ENCODE measurements around the gene SPINK5.
"Not testable (repeated sequence)": the region's sequence is repeated elsewhere in the genome, so short reads cannot be mapped to it uniquely, and the experiment has no call there.

The SPINK5 gene, protein sequence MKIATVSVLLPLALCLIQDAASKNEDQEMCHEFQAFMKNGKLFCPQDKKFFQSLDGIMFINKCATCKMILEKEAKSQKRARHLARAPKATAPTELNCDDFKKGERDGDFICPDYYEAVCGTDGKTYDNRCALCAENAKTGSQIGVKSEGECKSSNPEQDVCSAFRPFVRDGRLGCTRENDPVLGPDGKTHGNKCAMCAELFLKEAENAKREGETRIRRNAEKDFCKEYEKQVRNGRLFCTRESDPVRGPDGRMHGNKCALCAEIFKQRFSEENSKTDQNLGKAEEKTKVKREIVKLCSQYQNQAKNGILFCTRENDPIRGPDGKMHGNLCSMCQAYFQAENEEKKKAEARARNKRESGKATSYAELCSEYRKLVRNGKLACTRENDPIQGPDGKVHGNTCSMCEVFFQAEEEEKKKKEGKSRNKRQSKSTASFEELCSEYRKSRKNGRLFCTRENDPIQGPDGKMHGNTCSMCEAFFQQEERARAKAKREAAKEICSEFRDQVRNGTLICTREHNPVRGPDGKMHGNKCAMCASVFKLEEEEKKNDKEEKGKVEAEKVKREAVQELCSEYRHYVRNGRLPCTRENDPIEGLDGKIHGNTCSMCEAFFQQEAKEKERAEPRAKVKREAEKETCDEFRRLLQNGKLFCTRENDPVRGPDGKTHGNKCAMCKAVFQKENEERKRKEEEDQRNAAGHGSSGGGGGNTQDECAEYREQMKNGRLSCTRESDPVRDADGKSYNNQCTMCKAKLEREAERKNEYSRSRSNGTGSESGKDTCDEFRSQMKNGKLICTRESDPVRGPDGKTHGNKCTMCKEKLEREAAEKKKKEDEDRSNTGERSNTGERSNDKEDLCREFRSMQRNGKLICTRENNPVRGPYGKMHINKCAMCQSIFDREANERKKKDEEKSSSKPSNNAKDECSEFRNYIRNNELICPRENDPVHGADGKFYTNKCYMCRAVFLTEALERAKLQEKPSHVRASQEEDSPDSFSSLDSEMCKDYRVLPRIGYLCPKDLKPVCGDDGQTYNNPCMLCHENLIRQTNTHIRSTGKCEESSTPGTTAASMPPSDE

GRCh38 chr5:148063861-148064260 lies at the start of gene SPINK5:
SPINK5 (plus strand) TSS chr5:148063980; CDS start chr5:148064045, 65 bp downstream.
- DNase-seq (ENCODE audit: low read depth): no peak

GRCh38 chr5:148014276-148014675 lies 49.5 kb upstream of the SPINK5 start:
- DNase-seq (ENCODE audit: low read depth): no peak

- DNase-seq (ENCODE audit: low read depth): no peak
Observed at GRCh38 chr5:148020257-148020988, 43.4 kb upstream of the SPINK5 start.

DNA sequence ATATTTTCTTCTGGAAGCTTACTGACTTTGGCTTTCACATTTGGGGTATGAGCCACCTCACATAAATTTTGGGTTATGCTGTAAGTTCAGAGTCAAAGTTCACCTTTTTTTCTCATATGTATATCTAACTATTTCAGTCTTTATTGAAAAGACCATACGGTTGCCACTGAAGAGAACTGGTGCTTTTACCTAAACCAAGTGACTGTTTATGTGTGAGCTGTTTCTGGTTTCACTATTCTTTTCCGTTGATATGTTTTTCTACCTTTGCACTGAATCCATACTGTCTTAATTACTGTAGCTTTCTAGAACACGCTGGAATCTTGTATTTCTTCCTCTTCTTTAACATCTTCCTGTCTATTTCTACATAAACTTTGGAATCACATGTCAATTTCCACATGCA lies 36.3 kb upstream of the SPINK5 start:
- DNase-seq (ENCODE audit: low read depth): no peak

DNA sequence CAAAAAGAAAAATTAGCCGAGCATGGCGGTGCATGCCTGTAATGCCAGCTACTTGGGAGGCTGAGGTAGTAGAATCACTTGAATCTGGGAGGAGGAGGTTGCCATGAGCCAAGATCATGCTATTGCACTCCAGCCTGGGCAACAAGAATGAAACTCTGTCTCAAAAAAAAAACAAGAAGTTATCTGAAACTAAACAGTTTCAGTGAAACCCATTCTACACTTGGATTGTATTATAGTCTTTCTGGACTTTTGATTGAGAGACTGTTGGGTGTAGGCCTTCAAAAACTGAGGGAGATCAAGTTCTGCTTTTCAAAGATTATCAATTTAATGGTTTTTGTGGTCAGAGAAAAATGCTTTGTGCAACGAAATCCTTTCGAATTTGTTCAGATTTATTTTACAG lies 34.6 kb upstream of the SPINK5 start:
- no peak for DNase-seq (ENCODE audit: low read depth)

- DNase-seq (ENCODE audit: low read depth): no peak
Observed at GRCh38 chr5:148033134-148033533, 30.6 kb upstream of the SPINK5 start.

- DNase-seq (ENCODE audit: low read depth): no peak
Observed at GRCh38 chr5:148035676-148036075, 28.1 kb upstream of the SPINK5 start.

DNA sequence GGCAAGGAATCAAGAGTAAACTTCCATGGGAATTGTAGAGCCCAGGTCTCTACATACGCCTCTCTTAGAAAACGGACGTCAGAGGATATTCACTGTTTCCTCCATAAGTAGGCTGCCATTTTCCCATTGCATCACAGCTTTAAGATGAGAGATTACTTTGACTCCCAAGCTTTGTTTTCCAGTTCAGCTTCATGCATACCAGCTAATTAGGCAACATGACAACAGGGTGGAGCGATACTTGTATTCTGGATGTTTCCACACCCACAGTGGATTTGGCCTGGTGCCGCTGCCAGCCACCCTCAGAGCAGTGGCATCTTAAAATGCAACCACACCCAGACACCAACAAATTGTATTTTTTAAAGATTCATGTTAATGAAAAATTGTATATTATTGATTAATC lies 20.9 kb upstream of the SPINK5 start:
- DNase-seq (ENCODE audit: low read depth): no peak

- DNase-seq (ENCODE audit: low read depth): no peak
Observed at GRCh38 chr5:148043705-148044104, 20.1 kb upstream of the SPINK5 start.

- not testable (repeated sequence) for DNase-seq (ENCODE audit: low read depth)
Observed at GRCh38 chr5:148055160-148055559, 8.6 kb upstream of the SPINK5 start.

DNA sequence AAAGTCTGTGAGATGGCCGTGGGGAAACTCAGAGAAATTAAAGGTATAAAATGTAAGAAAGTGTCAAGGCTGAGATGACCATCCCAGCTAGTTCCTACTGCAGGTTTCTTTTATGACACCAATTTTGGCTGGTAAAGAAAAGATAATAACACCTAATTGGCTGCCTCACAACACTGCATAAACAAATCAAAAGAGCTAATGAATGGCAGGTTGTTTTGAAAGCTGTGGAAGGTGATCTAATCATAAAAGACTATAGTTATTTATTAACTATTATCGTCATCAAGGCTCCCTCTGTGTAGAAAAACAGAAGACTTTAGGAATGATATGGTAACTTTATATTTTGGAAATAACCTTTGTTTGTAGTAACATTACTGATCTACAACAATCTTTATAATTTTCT lies 3.5 kb upstream of the SPINK5 start:
- no peak for DNase-seq (ENCODE audit: low read depth)

- DNase-seq (ENCODE audit: low read depth): no peak
Observed at GRCh38 chr5:148060881-148061280, 2.9 kb upstream of the SPINK5 start.

DNA sequence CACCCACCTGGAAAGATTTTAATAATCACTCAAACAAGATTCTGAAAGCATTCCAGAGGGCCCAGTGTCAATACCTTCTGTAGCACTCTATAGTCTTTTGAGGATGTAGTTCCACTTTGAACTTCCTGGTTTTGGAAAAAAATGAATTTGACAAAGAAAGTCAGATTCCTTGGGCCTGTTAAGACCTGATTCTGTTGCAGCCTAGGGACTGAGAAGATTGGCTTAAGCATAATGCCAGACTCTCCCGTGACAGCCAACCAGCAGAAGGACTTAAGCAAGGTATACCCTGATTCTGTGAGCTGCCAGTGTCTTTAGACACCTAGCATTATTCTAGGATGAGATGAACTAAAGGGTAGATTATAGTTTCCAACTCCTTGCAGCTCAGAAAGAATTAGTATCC lies 6.8 kb downstream of the SPINK5 start:
- DNase-seq (ENCODE audit: low read depth): no peak

DNA sequence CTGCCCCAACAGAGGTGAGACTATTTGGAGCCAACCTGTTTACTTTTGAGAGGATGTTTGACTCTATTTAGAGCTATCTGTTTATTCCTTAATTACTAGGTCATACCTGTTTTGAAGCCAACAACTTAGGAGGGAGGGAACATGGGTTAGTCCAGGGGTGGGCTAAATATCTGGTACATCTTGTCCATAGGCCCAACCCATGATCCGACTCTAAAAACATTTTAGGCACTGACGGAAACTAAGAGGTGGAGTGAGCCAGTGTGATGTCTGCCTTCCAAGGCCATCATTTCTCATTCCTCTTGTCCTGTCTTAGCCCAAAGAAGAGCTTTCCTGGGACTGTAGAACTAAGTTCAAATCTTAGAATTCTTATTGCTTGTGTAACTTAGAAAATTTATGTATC lies 8.4 kb downstream of the SPINK5 start:
- no peak for DNase-seq (ENCODE audit: low read depth)

DNA sequence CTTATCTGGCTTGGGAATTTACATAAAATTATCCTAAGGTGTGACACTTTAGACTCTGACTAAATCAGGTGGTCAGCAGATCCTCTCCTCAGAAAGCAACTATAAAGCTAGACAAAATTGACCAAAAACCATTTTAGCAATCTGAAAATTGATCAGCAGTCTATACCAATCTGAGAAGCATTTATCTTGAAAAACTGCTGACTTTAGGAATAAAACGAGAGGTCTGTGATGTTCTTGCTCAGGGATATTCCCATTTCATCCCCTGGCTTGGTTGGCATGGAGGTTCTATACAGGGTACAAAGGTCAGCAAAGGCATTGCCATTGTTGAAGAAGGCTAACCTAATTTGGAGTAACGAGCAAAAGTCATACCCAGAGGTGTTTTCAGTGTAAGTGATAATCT lies 11.7 kb downstream of the SPINK5 start:
- no peak for DNase-seq (ENCODE audit: low read depth)

DNA sequence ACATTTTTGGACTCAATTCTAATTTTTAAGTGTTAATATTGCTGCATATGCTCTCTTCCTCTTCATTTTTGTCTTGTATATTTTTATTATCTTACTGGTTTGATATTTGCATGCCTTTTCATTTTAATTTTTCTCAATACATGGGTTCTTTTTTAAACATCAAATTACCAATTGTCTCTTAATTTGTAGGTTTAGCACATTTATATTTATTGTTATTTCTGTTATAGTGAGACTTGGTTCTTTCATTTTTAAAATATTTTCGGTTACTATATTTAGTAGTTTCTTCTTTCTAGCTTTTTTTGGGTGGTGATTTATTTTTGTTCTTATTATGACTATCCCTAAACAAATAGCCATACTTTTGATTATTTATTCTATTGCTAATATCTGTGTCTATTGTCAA lies 19.4 kb downstream of the SPINK5 start:
- DNase-seq (ENCODE audit: low read depth): no peak

DNA sequence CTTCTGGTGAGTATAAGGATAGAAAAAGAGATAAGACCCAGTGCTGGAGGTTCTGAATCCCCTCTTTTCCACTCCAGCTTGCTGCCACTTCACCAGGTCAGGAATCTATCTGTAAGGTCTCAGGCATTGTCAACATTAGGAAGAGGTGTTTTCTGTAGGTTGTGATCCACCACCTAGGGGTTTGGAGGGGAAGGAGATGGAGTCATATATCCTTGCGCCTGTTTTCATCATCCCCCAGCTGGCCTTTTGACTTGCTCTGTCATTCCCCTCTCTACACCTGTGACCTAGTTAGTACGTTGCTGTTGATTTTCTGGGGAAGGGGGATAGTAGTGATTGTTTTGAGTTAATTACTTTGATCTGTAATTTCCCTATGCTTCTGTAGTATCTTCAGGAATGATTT lies 20.5 kb downstream of the SPINK5 start:
- DNase-seq (ENCODE audit: low read depth): no peak

- DNase-seq (ENCODE audit: low read depth): no peak
Observed at GRCh38 chr5:148085310-148085709, 21.5 kb downstream of the SPINK5 start.

DNA sequence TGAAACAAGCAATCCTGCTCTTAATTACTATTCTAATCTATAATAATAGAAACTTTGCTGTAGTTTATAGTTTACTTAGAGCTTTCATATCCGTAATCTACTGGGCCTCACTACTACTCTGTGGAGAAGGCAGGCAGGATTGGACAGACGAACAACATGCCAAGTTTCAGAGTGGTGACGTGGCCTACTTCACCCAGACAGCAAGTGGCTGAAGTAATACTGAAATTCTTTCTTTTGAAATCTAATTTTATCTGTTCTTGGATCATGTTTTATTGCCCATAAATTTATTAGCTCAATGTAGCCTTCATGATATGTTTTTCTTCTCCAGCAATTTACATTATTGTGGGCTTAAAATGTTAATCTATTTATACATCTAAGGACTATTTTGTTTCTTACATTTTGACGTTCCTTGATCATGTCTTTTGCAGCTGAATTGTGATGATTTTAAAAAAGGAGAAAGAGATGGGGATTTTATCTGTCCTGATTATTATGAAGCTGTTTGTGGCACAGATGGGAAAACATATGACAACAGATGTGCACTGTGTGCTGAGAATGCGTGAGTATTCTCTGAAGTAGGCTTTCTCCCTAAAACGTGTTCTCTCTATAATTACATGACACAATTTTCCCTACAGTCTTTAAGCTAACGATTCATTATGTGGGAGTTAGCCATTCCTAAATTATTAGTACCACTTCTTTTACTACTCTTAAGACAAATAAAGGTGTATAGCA lies 22.4 kb downstream of the SPINK5 start:
- no peak for DNase-seq (ENCODE audit: low read depth)

- no peak for DNase-seq (ENCODE audit: low read depth)
Observed at GRCh38 chr5:148090146-148090772, 26.5 kb downstream of the SPINK5 start.

DNA sequence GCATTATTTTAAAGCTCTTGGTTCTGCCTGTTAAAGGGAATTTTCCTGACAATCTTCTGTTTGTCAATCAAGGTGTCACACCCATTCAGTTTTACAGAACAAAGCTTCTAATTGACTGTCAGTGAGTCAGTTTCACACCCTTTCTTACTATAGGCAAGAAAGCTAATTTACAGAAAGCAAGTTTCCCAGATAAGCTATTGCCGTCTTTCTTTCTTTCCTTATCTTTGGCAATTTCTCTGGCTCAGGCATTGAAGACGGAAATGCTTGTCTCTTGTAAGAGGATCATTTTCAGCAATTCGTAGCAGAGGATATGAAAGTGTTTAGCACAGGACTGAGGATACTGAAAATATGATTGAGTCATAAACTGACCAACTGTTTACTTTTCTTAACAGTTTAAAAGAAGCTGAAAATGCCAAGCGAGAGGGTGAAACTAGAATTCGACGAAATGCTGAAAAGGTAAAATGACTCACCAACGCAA lies 27.0 kb downstream of the SPINK5 start:
- DNase-seq (ENCODE audit: low read depth): no peak
